Cerebellar cortex (tissue), 1 donor: ENCODE results near the gene AGAP1.

Source experiments
- DNase-seq: peaks from one replicate; pipeline ENCODE4 v3.0.0-alpha.2; 2015; ENCODE audit warnings: low spot score

The AGAP1 gene

GRCh38 chr2:235690809-235691450 is 197.1 kb downstream of the AGAP1 start:
- DNase-seq: no peak

GRCh38 chr2:235692076-235692475 is 198.2 kb downstream of the AGAP1 start:
- DNase-seq: no peak

DNA sequence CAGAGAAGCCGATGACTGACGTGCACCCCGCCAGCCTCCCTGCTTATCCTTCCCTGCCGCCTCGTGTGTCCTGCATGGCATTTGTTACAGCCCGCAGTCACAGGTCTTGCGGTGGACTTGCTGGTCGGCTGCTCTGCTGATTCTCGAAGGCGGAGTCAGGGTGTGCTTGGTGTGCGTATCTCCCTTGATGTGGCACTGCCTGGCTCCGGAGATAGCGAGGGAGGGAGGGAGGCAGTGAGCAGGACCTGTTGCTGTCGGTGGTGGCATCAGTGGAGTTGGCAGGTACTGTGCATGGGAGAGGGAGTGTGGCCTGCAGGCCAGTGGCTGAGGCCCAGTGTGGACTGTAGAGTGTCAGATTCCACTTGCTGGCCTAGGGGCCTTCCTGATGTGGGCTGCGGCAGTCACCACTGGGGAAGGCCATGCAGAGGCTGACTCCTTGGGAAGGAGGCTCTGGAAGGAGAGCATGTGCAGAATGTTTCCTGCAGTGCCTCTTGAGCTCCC is 198.9 kb downstream of the AGAP1 start:
- no peak for DNase-seq

- no peak for DNase-seq
Measured at GRCh38 chr2:235693279-235693678, 199.4 kb downstream of the AGAP1 start.

DNA sequence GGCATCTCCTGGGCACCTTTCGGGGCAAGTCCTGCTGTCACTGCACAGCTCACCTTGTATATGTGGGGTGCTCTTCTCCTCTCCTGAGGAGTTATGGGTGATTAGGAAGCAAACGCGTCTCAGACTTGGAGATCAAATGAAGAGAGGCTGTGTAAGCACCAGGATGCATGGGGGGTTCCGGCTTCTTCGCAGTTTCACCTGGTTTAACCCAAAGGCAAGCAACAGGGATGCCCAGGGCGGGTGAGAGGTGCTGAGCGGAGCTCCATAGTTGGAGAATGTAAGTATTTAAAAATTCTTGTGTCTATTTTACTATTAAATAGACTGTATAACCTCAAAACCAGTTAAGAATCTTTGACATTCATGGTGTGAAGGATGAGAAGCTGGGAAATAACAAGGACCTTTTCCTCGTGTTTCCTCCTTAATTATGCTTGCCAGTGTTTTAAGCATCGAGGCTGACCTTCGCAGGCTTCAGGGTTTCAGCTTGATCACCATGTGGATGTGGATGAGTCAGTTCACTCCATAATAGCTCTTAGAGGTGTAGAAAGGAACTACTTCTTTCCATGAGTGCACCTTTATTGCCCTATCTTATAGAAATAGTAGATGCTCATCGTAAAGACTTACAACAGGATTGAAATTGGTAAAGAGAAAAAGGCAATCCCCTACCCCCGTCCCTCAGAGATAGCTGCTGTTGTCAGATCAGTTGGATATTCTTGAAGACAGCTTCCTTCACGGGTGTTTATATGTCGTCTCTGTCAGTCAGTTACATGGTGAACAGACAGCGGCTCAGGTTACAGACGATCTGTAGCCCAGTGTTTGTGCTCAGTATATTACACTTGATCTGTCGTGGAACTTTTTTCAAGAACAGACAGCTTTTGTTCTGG is 201.1 kb downstream of the AGAP1 start:
- no peak for DNase-seq

DNA sequence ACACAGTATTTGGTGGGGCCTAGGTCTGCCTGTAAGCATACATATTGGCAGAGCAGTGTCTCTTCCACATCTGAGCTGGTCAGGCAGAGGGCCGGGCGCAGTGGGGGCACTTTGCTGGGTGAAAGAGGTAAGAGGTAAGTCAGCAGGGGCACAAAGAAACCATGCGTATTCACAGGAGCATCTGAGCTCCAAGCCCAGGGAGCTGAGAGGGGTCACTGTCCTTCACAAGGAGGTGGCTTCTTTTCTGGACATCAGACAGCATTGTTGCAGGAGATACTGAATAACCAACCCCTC is 201.7 kb downstream of the AGAP1 start:
- no peak for DNase-seq

- no peak for DNase-seq
Measured at GRCh38 chr2:235697041-235697440, 203.2 kb downstream of the AGAP1 start.

- no peak for DNase-seq
Measured at GRCh38 chr2:235698028-235698427, 204.2 kb downstream of the AGAP1 start.

DNA sequence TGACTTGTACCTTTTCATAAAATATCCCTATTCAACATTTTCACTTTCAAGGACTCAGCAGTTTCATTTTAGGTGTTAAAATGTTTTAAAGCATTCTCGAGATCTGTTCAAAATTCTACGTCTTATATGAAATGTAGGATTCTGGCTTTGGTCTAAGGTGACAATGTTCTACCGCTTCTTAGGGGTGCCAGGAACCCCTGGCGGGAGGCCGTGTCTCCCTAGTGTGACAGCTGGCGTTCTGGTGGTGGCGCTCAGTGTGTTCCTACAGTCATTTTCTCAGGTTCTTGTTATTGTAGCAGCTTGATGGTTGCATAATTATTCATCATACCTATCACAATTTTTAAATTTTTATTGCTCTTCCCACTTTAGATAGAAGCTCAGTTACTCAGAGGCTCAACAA is 204.6 kb downstream of the AGAP1 start:
- no peak for DNase-seq

DNA sequence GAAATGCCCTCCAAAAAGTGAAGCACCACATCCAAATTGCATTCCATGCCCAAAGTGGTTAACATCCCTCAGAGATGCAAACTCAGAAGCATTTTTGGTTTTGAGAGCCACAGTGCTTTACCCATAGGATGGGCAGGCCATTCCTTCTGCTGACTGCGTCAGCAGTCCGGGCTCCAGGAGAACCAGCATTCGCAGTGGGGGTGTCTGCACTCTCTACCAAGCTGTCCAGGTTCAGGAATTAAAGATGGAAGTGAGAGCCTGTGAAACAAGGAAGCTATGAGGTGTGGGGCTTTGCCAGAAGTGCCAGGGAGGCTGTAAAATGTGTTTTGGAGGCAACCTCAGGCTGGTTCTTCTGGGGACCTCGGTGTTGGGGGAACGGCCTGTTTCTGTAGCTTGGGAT is 205.7 kb downstream of the AGAP1 start:
- DNase-seq: no peak

DNA sequence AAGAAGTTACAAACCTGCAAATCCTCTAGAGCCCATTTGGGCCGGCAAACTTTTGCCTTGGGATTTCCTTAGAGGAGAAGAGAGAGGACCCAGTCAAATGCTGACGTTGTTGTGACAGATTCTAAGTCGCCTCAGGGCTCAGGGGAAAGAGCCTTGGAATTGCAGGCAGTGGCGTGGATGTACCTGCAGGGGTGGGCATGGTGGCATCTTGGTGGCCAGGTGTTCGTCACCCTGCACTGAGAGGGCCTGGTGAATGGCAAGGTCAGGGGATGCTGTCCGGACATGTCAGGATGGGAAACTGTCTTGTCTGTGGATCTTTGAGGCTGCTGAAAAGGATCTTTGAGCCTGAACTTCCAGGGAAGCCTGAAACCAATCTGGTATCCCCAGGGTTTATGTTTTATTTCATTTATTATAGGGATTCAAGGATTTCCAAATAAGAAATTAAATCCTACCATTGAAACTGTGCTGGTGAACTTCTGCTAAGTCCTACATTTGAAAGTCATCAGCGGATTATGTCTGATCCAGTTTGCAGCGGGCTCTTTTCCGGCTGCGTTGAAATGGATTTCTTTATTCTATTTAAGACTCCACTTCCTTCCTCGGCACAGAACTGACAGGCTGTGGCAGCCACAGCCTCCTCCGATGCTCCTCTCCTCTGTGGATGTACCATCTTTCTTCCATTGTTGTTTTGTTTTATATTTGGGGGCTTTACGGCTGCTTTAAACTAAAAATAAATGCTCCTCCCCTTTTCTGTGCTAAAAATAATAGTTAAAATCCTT is 207.6 kb downstream of the AGAP1 start:
- DNase-seq: no peak

GRCh38 chr2:235702186-235702585 is 208.3 kb downstream of the AGAP1 start:
- no peak for DNase-seq

GRCh38 chr2:235703711-235704295 is 210.0 kb downstream of the AGAP1 start:
- DNase-seq: no peak

DNA sequence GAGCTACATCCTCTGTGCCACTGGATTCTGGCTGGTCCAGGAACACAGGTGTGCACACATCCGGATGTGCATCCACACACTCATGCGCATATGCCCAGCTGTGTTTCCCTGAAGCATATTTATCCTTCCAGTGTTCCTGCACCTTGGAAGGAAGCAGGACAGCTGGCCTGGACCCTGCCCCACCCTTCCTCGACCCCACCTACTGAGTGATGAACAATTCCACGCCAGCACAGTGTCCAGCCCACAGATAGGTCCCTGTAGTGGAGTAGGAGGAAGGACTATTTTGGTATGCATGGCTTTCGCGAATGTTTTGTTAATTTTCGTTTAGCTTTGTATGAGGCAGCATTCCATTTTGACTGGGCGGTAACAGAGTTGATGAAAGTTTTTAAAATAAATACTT is 211.5 kb downstream of the AGAP1 start:
- DNase-seq: no peak

GRCh38 chr2:235706506-235706905 is 212.7 kb downstream of the AGAP1 start:
- no peak for DNase-seq

DNA sequence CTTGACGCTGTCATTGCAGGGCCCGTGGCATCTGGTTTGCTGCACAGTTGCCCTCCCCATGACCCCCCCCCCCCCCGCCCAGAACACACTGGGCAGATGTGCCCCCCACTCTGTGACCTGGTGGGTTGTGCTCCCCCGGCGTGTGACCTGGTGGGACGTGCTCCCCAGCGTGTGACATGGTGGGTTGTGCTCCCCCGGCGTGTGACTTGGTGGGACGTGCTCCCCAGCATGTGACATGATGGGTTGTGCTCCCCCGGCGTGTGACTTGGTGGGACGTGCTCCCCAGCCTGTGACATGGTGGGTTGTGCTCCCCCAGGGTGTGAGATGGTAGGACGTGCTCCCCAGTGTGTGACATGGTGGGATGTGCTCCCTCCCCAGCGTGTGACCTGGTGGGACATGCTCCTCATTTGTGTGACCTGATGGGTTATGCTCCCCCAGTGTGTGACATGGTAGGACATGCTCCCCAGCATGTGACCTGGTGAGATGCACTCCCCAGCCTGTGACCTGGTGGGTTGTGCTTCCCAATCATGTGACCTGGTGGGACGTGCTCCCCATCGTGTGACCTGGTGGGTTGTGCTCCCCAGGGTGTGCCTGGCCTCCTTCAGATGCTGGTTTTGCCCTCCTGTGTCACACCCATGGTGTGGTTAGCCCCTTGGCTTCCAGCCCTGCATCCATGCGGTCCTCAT is 213.7 kb downstream of the AGAP1 start:
- DNase-seq: no peak

DNA sequence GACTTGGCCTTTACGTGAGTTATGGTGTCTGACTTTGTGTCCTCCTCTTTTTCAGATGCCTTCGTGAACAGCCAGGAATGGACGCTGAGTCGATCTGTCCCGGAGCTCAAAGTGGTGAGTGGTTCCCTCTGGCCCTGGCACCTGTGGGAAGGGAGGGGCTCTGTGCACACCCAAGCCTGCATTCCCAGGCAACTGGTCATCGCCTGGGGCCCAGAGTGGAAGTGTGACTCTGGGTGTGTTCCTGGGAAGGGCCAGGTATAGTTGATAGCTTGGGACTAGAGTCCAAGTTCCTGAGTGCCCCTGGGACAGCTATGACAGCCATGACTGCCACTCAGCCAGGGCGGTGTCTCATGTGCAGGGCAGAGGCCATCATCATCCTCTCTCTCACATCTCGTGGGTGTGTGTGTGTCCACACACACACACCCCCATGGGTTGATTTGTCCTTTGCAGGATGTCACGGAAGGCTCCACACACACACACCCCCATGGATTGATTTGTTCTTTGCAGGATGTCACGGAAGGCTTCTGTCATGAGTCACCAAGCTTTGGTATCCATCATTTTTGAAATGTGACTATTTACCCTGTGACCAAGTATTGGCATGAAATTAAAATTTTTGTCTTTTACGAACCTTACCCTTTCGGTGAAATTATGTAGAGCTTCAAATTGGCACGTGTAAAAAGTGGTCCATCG is 215.4 kb downstream of the AGAP1 start:
- no peak for DNase-seq

DNA sequence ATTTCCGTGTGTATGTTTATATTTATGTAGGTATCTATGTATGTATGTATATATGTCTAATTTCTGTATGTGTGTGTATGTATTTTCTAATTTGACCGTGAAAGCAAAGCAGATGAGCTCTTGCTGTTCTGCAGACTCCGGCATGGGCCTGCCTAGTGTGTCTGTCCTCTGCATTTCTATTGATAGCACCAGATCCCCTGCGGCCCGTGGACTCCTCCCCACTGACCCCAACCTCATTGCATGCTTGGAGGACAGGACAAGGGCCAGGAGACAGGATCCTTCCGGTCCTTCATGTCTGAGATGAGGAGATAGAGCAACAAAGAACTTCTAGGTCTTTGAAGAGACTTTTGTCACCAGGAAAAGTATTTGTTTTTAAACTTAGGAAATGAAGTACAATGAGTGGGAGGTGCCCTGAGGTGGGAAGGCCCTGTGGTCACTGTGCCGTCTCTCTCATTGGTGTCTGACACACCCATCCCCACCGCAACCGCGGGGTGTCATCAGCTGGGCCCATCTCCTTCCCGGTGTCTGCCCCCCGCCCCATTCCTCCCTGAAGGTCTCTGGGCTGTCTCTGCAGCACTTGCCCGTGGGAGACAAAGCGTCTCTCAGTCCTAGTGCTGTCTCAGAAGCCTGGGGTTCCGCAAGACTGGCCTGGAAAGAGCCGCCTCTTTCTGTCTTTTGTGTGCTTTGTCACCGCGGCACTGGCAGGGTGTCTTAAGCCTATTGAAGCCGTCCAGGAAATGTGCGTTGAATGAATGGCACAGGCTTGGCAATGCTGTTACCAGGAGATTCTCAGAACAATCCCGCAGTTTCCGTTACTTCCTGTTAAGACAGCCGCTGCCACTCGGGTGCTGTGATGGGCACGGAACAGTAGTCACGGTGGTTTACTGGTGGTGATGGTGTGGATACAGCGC is 216.4 kb downstream of the AGAP1 start:
- no peak for DNase-seq

DNA sequence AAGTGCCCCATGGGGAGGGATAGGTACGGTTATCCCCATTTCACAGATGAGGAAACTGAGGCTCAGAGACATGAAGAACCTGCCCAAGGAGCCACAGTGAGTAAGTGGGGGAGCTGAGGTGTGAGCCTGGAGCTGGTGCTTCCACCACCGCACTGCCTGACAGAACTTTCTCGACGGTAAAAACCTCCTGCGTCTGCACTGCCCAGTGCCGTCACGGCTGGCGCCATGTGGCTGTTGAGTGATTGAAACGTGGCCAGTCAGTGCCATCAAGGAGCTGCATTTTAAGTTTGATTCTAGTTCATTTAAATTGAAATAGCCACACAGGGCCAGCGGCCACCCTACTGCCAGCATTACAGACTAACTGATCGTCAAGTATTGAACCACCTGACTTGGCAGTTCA is 217.1 kb downstream of the AGAP1 start:
- DNase-seq: no peak

- DNase-seq: no peak
Measured at GRCh38 chr2:235711527-235711926, 217.7 kb downstream of the AGAP1 start.
